Heart right ventricle (tissue), 16 donors: ENCODE measurements around the gene ECE1. TPM values are rescaled to one million over a fixed set of nuclear protein-coding genes. Genes with fewer than 3 reads are reported as not detected.

ENCODE experiments used
- ATAC-seq, 8 donors: fragments of 200-7000 bp; cut with Tn5 transposase; one replicate each; pipeline ENCODE4 v1.9.1; 2020; ENCODE audit warnings: mild to moderate bottlenecking in 8 of 8, moderate library complexity in 8 of 8, moderate number of reproducible peaks in 1 of 8
- DNase-seq, 2 donors: peaks; one replicate each; pipeline ENCODE4 v3.0.0-alpha.2; 2020
- H3K27ac ChIP-seq, 10 donors: fragments of 200-600 bp; sonication (generic) in 2 of 10; one replicate each; pipeline versions ENCODE4 v1.5.0 to v1.8.0; 2020 to 2022; ENCODE audit warnings: mild to moderate bottlenecking in 3 of 10
- H3K27me3 ChIP-seq, 7 donors: fragments of 200-600 bp; one replicate each; pipeline ENCODE4 v1.8.0; 2021 to 2022; ENCODE audit warnings: mild to moderate bottlenecking in 2 of 7
- H3K36me3 ChIP-seq, 9 donors: fragments of 200-600 bp; sonication (generic) in 1 of 9; one replicate each; pipeline versions ENCODE4 v1.5.0 to v1.8.0; 2020 to 2022; ENCODE audit warnings: mild to moderate bottlenecking in 2 of 9
- H3K4me1 ChIP-seq, 9 donors: fragments of 200-600 bp; sonication (generic) in 1 of 9; one replicate each; pipeline versions ENCODE4 v1.5.0 to v1.8.0; 2020 to 2022; ENCODE audit warnings: mild to moderate bottlenecking in 4 of 9
- H3K4me3 ChIP-seq, 10 donors: fragments of 200-600 bp; sonication (generic) in 2 of 10; one replicate each; pipeline versions ENCODE4 v1.5.0 to v1.8.0; 2020 to 2022; ENCODE audit warnings: mild to moderate bottlenecking in 7 of 10, moderate library complexity in 2 of 10
- H3K9me3 ChIP-seq, 11 donors: fragments of 200-600 bp in 10 of 11; sonication (generic) in 2 of 11; one replicate each; pipeline versions ENCODE4 v1.5.0 to v1.8.0; 2013 to 2022; ENCODE audit warnings: mild to moderate bottlenecking in 2 of 11, control low read depth in 1 of 11, moderate library complexity in 1 of 11
- CTCF ChIP-seq, 9 donors: fragments of 200-600 bp; sonication (generic) in 2 of 9; IDR thresholded peaks; one replicate each; pipeline versions ENCODE4 v1.5.0 to v1.8.0; 2021 to 2022; ENCODE audit warnings: antibody characterized with exemption in 9 of 9, mild to moderate bottlenecking in 5 of 9, moderate library complexity in 1 of 9
- WGBS, 2 donors: extraction: QIAGEN DNeasy Blood & Tissue Kit; methylation state at CpG; one replicate each; pipeline ENCODE4 v1.1.7; 2013; ENCODE audit warnings: inconsistent platforms in 1 of 2; 5-methylcytosine and 5-hydroxymethylcytosine counted together
- intact Hi-C, 10 donors: fragments of 100-400 bp; cut with DNase I; formaldehyde crosslinking; loops; one replicate each; pipeline versions ENCODE4 v1.11.1 to v1.14.2; 2022
- polyA plus RNA-seq, 2 donors: library from polyadenylated mRNA; stranded (reverse); fragments of 200-250 nt; gene quantifications; one replicate each; pipeline ENCODE4 v1.2.3, GENCODE V29; 2013
- total RNA-seq, 10 donors: library from RNA; stranded (reverse); fragmentation: NEBNext Ultra II Directional in 3 of 10; extraction: Animal tissue kit (Norgen Biotek cat#: 25700) in 3 of 10; gene quantifications; one replicate each; pipeline versions ENCODE4 v1.2.1 to v1.2.4, GENCODE V29; 2021 to 2023
- donor health status: Arrhythmogenic right ventricular cardiomyopathy.
- donor health status: ischemic (EF 13 %, LVEDD 7.1; RV severe dilation, severe dysfunction).
- donor health status: healthy with polysubstance abuse.
- donor health status: DM: no; HTN: yes; CAD: no.
- donor health status: DM: no; HTN: no; CAD: no.
- donor health status: ischemic (EF 25% LVEDD 6.9; RV normal size, moderate dysfunction).
- donor health status: ischemic (EF 25% LVEDD 5.7; RV mildly dilated, moderate dysfunction).
- donor health status: healthy.
- donor health status: DM: yes; HTN: yes; CAD: no.
- donor health status: Ischemic cardiomyopathy.
- donor health status: ischemic (EF 35%, LVEDD 5.7; RV mildly dilated, moderate dysfunction).
- donor health status: nonischemic (EF 11% LVEDD 7.7; RV severe dilation, severe dysfunction).
- donor health status: DM: yes; HTN: yes; CAD: no.
- donor health status: PGD.
- donor health status: ischemic (EF 29% LVEDD 5.4; RV normal size, mild dysfunction).
- donor health status: nonischemic (EF 23%, LVEDD 6.1; RV moderate dilation, normal function).

The ECE1 gene
- total and polyA plus RNA-seq, 12 donors, result 30.6 to 81.8 (median 51.8) TPM

GRCh38 chr1:21272540-21272939 is 17.7 kb downstream of the ECE1 start:
- Histone ChIP-seq H3K36me3 (peaks cover 0 to 89% (median 12%) of the 10 kb centered on the region in 9 donors), H3K9me3 (no peaks in the 10 kb centered on the region), H3K4me3 (no peak overlapping the region), H3K4me1 (peaks cover 32 to 91% (median 68%) of the 10 kb centered on the region in 9 donors), H3K27me3 (no peaks in the 10 kb centered on the region), H3K27ac (peak overlapping the region in 1 of 10 donors; percentile 14)
- intact Hi-C loops, result no loop called here
- no peak for DNase-seq
- no peak for ATAC-seq
- no peak for TF ChIP-seq CTCF (IDR thresholded peaks at IDR 0.05)
- 89 to 95% methylated on average over 8 of the region's 8 CpGs for WGBS, 2 donors

- no peaks in the 10 kb centered on the region for H3K9me3 ChIP-seq
- TF ChIP-seq CTCF (IDR thresholded peaks at IDR 0.05), result no peak
- no peaks in the 10 kb centered on the region for H3K27me3 ChIP-seq
- H3K27ac ChIP-seq, result peak overlapping the region in 2 of 10 donors; percentile 15 to 17
- H3K36me3 ChIP-seq, result peaks cover 0 to 90% (median 12%) of the 10 kb centered on the region in 9 donors
- H3K4me1 ChIP-seq, result peaks cover 24 to 91% (median 63%) of the 10 kb centered on the region in 9 donors
- no peak for ATAC-seq
- H3K4me3 ChIP-seq, result no peak overlapping the region
- intact Hi-C loops, result no loop called here
- no peak for DNase-seq
- 86 to 91% methylated on average over 6 of the region's 6 CpGs for WGBS, 2 donors
These were observed 18.7 kb downstream of the ECE1 start for GRCh38 chr1:21271550-21271949.

- H3K27ac ChIP-seq, result peak overlapping the region in 9 of 10 donors; percentile 20 to 72 (median 54)
- peak; percentile 61 to 94 (median 86) for TF ChIP-seq CTCF (IDR thresholded peaks at IDR 0.05)
- peaks cover 24 to 91% (median 57%) of the 10 kb centered on the region in 9 donors for H3K4me1 ChIP-seq
- H3K4me3 ChIP-seq, result no peak overlapping the region
- H3K9me3 ChIP-seq, result no peaks in the 10 kb centered on the region
- DNase-seq, result peak; percentile 82
- H3K36me3 ChIP-seq, result peaks cover 0 to 91% (median 12%) of the 10 kb centered on the region in 9 donors
- WGBS, 2 donors, result 64 to 67% methylated on average over 9 of the region's 9 CpGs
- no peaks in the 10 kb centered on the region for H3K27me3 ChIP-seq
- ATAC-seq, result peak; percentile 25 to 68 (median 48)
- intact Hi-C loops, result no loop called here
These were observed 20.1 kb downstream of the ECE1 start for GRCh38 chr1:21270086-21270689.

- H3K4me3 ChIP-seq, result no peak overlapping the region
- 47 to 56% methylated on average over 7 of the region's 7 CpGs for WGBS, 2 donors
- ATAC-seq, result peak in 6 of 8 donors; percentile 28 to 81 (median 56)
- H3K27me3 ChIP-seq, result no peaks in the 10 kb centered on the region
- H3K36me3 ChIP-seq, result peaks cover 0 to 92% (median 12%) of the 10 kb centered on the region in 9 donors
- peak overlapping the region; percentile 2 to 72 (median 56) for H3K27ac ChIP-seq
- no peak for DNase-seq
- peaks cover 24 to 91% (median 63%) of the 10 kb centered on the region in 9 donors for H3K4me1 ChIP-seq
- TF ChIP-seq CTCF (IDR thresholded peaks at IDR 0.05), result no peak
- intact Hi-C loops, result no loop called here
- H3K9me3 ChIP-seq, result no peaks in the 10 kb centered on the region
These were observed 20.7 kb downstream of the ECE1 start for GRCh38 chr1:21269461-21270085.
